Anterior cingulate cortex (tissue), 58 donors: Measurements from ENCODE around the gene HEXIM1.

ENCODE experiments used
- DNase-seq, 58 donors: peaks; one replicate each; lab custom pipeline; 2025; lab: John Stamatoyannopoulos, UW

Gene HEXIM1

GRCh38 chr17:45168991-45169752 is 20.9 kb downstream of the HEXIM1 start:
- DNase-seq = no peak

- DNase-seq = peak in 15 of 58 donors; percentile 23 to 68 (median 50)
These were observed 22.1 kb downstream of the HEXIM1 start for GRCh38 chr17:45170280-45170930.

- peak in 43 of 58 donors; percentile 14 to 68 (median 34) for DNase-seq
These were observed 22.7 kb downstream of the HEXIM1 start for GRCh38 chr17:45170931-45171337.

DNA sequence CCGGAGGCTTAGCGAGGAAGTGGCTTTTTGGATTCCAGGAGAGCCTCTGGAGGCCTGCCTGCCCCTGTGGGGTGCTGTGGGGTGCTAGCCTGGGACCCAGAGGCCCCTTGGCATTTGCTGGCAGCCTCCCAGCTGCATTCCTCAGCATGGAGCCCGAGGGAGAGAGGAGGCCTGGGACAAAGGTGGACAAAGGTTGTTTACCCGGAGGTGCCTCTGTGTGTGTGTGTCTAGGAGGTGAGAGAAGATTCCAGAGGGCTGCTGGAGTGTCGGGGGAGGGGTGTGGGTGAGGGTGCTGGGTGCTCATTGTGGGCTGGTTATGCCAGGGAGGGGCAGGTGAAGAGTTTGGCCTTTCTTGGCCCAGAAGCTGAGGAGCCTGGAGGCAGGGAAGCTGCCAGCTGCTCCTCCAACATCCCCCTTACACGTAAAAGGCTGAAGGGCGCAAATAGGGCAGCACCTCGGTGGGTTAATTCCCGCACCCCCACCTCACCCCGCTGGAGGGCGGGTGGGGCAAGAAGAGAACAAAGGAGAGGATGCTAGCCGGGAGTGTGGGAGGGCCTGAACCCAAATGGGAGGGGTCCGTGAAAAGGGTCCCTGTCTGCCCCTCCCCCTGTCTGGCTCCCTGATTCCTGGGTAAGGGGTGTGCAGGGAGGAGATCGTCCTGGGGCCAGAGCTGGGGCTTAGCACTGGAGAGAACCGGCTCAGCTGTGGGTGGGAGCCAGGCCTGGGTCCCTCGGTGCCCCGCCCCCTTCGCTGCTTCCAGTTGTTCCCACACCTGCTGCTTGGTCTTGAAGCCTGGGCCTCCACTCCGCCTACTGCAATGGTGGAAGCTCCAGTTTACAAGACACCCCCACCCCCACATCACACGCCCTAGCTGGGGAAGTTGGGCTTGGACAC is 23.3 kb downstream of the HEXIM1 start:
- peak in 13 of 58 donors; percentile 6 to 71 (median 21) for DNase-seq

DNA sequence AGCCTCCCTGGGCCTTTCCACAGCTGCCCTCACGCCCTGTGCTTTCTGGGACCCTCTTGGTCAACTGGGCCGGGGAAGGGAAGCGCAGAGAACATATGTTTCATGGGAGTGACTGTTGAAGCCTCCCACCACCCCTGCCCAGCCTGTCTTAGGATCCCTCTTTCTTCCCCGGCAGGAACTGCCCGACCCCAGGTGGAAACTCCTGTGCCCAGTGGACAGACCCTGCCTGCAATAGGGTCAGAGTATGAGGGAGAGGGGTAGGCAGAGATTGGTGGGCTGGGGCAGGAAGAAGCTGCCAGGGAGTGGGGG is 23.9 kb downstream of the HEXIM1 start:
- DNase-seq = peak in 1 of 58 donors; percentile 35

DNA sequence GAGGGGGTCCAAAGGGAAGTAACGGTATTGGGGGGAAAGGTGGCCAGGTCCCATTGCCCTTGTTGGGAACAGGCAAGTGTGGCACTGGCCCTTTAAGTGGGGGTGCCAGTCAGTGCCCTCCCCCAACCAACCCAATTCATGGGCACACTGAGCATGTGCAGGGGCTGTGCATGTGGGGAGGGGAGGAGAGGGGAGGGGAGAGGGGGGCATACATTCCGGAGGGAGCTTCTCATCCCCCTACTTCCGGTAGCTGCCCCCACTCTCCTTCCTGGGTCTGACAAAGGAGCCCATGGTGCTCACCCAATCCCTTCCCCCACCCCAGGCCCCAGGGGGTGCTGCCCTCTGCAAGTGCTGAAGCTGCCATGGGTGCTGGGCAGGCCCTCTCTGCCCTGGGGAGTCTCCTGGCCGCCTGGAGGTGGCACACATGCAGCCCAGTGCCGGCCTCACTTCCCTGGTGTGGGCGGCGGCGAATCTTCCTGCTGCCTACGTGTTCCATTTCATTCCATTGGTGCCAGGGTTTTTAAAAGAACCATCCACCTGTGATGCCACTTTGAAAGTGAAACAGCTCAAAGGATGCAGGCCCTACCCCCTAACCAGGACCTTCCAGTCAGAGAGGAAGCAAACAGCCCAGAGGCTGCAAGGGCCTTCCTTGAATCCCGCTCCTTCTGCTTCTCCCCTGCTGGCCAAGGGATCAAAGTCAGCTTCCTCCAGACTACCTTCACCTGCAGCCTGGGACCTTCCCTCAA is 24.4 kb downstream of the HEXIM1 start:
- DNase-seq = peak; percentile 41 to 93 (median 84)

DNA sequence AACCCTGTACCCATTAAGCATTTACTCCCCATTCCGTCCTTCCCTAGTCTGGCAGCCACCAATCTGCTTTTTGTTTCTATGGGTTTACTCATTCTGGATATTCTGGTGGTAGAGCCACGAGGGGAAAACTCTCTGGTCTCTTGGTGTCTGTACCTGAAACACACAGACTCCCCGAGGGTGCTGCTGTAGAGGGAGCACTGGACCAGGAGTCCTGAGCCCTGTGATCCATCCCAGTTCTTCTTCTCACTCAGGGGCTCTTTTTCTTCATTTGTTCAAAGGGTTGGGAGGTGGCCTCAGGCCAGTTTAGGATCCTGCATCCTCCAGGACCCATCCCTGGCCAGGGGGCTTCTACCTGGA is 27.5 kb downstream of the HEXIM1 start:
- DNase-seq = no peak

GRCh38 chr17:45177563-45177962 is 29.3 kb downstream of the HEXIM1 start:
- no peak for DNase-seq

DNA sequence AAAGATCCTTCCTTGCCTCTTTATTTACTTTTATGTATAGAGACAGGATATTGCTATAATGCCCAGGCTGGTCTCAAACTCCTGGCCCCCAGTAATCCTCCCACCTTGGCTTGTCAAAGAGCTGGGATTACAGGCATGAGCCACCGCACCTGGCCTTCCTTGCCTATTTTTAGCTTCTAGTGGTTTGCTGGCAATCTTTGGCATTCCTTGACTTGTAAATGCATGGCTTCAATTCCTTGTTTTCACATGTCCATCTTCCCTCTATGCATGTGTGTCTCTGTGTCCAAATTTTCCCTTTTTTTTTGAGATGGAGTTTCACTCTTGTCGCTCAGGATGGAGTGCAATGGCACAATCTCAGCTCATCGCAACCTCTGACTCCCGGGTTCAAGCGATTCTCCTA is 35.9 kb downstream of the HEXIM1 start:
- DNase-seq = no peak

DNA sequence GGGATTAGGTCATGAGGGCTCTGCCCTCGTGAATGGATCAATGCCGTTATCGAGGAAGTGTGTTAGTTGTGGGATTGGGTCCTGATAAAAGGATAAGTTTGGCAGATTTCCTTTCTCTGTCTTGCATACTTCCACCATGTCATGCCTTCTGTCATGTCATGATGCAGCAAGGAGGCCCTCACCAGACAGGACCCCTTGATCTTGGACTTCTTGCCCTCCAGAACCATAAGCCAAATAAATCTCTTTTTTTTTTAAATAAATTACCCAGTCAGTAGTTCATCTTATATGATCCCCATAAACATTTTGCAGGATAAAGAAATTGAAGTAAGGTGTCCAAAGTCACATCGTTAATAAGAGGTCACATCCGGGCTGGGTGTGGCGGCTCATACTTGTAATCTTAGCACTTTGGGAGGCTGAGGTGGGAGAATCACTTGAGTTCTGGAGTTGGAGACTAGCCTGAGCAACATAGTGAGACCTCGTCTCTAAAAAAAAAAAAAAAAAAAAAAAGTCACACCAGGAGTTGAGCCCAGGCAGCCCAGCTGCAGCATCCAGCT is 38.6 kb downstream of the HEXIM1 start:
- DNase-seq = no peak

DNA sequence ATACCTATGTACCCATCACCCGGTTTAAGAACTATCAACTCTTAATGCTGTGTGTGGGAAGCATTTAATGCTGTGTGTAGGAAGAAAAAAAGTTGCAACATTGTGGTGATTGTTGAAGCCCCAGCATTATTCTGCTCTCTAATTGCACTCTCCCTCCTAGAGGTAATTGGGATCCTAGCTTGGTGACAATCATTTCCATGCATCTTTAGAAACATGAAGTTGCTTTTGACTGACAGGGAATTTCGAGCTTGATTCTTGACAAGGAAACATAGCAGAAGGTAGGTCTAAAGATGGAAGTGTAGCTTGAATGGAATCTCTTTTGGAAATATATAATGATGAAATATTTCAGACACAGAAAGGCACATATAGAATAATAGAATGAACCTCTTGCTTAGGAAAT is 40.7 kb downstream of the HEXIM1 start:
- DNase-seq = no peak

DNA sequence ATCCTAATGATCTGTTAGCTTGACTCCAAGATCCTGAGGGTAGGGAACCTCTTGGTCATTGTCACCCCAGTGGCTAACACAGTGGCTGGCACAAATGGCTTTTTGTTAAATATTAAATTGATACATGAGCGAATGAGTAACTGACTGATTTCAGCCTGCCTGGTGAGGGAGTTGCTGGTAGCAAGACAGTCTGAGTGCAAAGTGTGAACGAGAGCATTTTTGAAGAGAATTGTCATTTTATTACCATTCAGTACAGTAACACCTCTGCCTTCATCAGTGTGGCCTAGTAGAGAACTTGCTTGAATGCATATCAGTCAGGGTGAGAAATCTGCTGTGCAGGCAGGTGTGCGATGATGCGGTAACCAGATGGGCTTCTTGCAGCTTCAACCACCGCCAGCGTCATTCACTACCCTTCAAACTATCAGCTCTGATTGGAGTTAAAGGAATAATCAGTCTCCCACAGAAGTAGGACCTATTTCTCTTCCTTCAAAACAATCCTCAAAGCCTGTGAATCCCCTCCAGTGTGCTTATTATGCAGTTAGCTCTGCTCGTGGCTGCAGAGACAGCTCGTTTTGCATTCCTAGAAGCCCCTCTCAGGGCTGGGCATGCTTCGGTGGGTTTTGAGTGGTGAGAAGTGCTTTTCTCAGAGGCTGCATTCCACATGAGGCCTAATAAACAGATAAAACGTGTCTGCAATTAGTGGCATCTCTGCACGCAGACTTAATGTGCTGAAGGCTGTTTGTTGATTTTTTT is 42.4 kb downstream of the HEXIM1 start:
- DNase-seq = no peak

DNA sequence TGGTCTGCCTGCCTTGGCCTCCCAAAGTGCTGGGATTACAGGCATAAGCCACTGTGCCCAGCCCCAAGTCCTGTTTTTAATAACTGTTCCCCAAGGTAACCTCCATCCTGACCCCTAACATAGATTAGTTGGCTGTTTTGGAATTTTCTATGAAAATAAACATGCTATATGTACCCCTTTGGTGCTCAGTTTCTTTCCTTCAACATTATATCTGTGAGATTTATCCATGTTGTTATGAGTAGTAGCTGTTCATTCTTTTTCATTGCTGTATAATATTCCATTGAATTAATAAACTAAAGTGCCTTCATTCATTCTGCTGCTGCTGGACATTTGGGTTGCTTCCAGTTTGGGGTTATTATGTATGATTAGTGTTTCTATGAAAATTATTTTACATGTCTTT is 47.1 kb downstream of the HEXIM1 start:
- no peak for DNase-seq

DNA sequence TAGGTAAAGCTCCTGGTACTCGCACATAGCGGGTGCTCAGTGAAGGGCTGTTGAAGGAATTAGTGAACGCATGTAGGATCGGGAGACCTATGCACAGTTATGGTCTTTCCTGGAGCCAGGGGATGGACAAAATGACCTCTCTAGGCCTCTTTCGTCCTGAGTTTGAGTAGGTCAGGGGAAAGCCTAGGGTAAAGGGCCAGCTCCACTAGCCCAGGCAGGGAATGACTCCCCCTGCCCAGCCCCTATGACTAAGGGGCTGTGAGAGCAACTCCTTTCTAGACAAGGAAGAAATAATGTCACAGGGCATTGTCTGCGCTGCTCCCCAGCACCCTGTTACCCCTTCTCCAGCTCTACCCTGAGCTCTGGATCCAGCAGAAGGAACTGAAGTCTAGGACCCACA is 48.8 kb downstream of the HEXIM1 start:
- no peak for DNase-seq

DNA sequence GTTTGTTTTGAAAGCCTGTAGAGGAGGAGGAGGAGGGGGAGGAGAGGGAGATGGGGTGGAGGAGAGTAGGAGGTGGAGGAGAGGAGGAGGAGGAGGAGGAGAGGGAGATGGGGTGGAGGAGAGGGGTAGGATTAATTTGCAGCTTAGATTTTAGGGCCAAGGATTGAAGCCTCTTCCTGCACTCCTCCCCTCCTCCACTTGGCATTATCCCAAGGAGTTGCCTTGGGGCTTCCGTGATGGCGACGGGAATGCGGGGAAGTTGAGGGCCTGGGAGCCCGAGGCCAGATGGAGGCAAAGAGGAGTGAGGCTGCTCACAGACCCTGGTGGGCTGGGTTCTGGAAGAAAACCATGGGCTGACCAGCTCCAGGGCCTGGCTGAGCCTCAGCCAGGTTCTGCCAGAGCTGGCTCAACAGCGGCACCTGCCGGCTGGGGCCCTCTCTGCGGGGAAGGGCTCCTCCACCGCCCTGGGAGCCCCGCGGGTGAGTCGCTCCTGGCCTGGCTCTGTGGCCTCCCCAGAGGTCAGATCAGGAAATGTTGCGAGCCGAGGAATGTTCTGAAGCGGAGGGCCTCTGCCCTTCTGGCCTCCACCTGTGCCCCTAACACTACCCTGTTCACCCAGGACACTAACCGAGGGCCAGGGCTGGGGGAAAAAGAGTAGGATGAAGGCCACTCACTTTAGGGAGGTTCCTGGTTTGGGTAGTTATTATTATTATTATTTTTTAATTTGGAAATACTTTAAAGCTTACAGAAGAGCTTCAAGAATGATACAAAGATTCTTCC is 49.5 kb downstream of the HEXIM1 start:
- DNase-seq = peak in 57 of 58 donors; percentile 15 to 88 (median 78)

DNA sequence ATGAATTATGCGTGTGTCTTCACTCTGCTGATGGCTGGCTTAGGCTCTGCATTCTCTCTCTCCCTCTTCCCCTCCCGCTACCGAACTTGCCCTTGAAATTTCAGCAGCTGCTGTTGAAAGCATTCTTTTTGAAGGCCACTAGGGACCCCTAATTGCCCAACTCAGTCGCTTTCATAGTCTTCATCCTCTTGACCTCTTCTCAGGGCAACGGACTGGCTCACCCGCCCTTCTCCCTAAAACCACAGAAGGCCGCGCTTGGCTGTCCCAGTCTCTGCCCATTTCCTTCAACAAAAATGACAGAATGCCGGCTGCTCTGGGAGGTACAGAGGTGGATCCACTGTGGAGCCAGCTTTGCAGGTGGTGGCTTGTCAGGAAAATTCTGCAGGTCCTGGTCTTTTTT is 52.4 kb downstream of the HEXIM1 start:
- DNase-seq = no peak

DNA sequence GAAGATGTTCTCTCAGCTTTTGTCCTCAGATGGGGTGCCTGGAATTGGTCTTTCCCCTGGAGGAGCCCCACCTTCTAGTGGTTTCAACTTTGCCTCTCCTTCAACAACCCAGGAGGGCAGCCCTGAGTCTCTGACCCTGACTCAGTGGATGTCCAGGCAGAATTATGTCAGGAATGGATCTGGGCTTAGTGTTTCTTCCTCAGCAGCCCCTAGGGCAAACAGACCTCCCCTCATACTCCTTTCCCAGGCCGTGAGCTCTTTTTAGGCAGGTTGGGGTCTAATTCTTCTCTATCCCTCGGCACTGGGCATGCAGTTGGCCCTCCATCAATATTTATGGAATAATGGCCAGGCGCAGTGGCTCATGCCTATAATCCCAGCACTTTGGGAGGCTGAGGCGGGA is 53.2 kb downstream of the HEXIM1 start:
- no peak for DNase-seq
